Measurements from ENCODE around the gene NFAM1. TPM values are rescaled to one million over a fixed set of nuclear protein-coding genes. Genes with fewer than 3 reads are reported as not detected.

The NFAM1 gene, protein sequence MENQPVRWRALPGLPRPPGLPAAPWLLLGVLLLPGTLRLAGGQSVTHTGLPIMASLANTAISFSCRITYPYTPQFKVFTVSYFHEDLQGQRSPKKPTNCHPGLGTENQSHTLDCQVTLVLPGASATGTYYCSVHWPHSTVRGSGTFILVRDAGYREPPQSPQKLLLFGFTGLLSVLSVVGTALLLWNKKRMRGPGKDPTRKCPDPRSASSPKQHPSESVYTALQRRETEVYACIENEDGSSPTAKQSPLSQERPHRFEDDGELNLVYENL
- not detected in 2 replicates for total RNA-seq

GRCh38 chr22:42432020-42432596 lies at the start of gene NFAM1:
Gene NFAM1, minus strand, starts transcription at chr22:42432403. Its CDS starts 46 bp downstream, at chr22:42432357.

Other genes with a start within 250 kb of the NFAM1 start
- 22.4 and 23.2 TPM in 2 replicates for gene TCF20, start 161.8 kb downstream of the NFAM1 start, total RNA-seq
- 30.6 and 37.3 TPM in 2 replicates for gene RRP7A, start 87.4 kb upstream of the NFAM1 start, total RNA-seq
- 2.4 and 3.0 TPM in 2 replicates for gene SERHL2, start 121.6 kb upstream of the NFAM1 start, total RNA-seq
- gene POLDIP3, start 182.5 kb upstream of the NFAM1 start, total RNA-seq: 31.4 and 34.3 TPM in 2 replicates
- gene ATP5MGL, start 208.2 kb upstream of the NFAM1 start, total RNA-seq: 0.15 TPM in 1 of 2 replicates, not detected in the other
- 171 and 197 TPM in 2 replicates for gene CYB5R3, start 217.0 kb upstream of the NFAM1 start, total RNA-seq